Measurements from ENCODE around the gene PPP1R8.

DNA sequence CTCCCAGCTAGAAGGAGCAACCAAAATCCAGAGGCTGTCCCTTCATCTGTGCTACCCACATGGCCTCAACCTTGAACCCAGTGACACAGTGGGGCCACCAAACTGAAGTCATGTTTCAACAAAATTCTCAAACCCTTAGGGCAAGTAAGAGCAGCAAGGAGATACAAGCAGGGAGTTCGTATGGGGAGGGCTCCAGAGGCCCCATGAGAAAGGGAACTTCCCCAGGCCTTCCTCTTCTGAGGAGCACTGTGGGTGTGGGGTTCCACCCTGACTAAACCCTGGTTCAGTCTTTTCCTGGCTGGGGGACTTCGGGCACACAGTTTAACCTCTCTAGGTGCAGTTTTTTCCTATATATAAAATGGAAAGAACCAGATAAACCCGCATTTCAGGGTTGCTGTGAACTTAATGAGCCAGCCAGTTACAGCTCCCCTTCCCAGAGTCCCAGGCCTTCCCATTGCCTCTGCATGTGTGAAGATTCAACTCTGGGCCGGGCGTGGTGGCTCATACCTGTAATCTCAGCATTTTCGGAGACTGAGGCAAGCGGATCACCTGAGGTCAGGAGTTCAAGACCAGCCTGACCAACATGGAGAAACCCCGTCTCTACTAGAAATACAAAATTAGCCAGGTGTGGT is 33.8 kb downstream of the PPP1R8 start:
- no peak for TF ChIP-seq CTCF (IDR thresholded peaks at IDR 0.05 in 2 of 3, conservative IDR thresholded peaks at IDR 0.05 in 1 of 3; ENCODE audit: insufficient read depth in 2 of 3, low read depth in 1 of 3, low read length in 3 of 3)
- TF ChIP-seq SIN3A (IDR thresholded peaks at IDR 0.05; ENCODE audit: borderline replicate concordance in 2 of 2, control insufficient read depth in 1 of 2, low read depth in 2 of 2, low read length in 2 of 2), result no peak
- no peak for TF ChIP-seq ZBTB8A (IDR thresholded peaks at IDR 0.05; ENCODE audit: partially characterized antibody)
- TF ChIP-seq BRD4 (IDR thresholded peaks at IDR 0.05), result no peak
- TF ChIP-seq CUX1 (CRISPR knock-in tag; IDR thresholded peaks at IDR 0.05), result no peak
- no peak for TF ChIP-seq BHLHE40 (IDR thresholded peaks at IDR 0.05; ENCODE audit: low read length)
- no peak for TF ChIP-seq EP300 (IDR thresholded peaks at IDR 0.05; ENCODE audit: low read length)
- no peak for TF ChIP-seq HDAC2 (IDR thresholded peaks at IDR 0.05)
- TF ChIP-seq NCOR1 (IDR thresholded peaks at IDR 0.05), result no peak
- TF ChIP-seq SMARCC2 (IDR thresholded peaks at IDR 0.05; ENCODE audit: low read depth), result no peak
- TF ChIP-seq YY1 (IDR thresholded peaks at IDR 0.05; ENCODE audit: borderline replicate concordance in 1 of 3, control insufficient read depth in 1 of 3, extremely low read depth in 1 of 3, insufficient read depth in 3 of 3, insufficient read length in 1 of 3, insufficient replicate concordance in 2 of 3, low read depth in 1 of 3, low read length in 2 of 3), result no peak

Measured in K562 (cell line).